Smooth muscle cell (in vitro differentiated cells): Measurements from ENCODE around the gene MCC. TPM values are rescaled to one million over a fixed set of nuclear protein-coding genes. Genes with fewer than 3 reads are reported as not detected.

Experiments
- DNase-seq: peaks from one replicate; lab custom pipeline; 2025; ENCODE audit not compliant: unreplicated experiment; lab: John Stamatoyannopoulos, UW
- H2AFZ ChIP-seq: fragments of 200-600 bp; sonication (generic); 2 replicates; pipeline ENCODE4 v1.6.0; 2016; ENCODE audit warnings: antibody characterized with exemption, low read depth, mild to moderate bottlenecking
- H3F3A ChIP-seq: fragments of 200-600 bp; sonication (generic); 2 replicates; pipeline ENCODE4 v1.6.0; 2017; ENCODE audit warnings: antibody characterized with exemption, low read depth
- H3K27ac ChIP-seq: fragments of 200-600 bp; sonication (generic); 2 replicates; pipeline ENCODE4 v1.5.1; 2016; ENCODE audit warnings: low read depth, mild to moderate bottlenecking
- H3K27me3 ChIP-seq: fragments of 200-600 bp; sonication (generic); 2 replicates; pipeline ENCODE4 v1.6.1; 2016; ENCODE audit warnings: low read depth, mild to moderate bottlenecking
- H3K36me3 ChIP-seq: fragments of 200-600 bp; sonication (generic); 2 replicates; pipeline ENCODE4 v1.5.1; 2016; ENCODE audit warnings: low read depth
- H3K4me1 ChIP-seq: fragments of 200-600 bp; sonication (generic); 2 replicates; pipeline ENCODE4 v1.5.1; 2016; ENCODE audit warnings: low read depth
- H3K4me2 ChIP-seq: fragments of 200-600 bp; sonication (generic); 2 replicates; pipeline ENCODE4 v1.6.0; 2016; ENCODE audit warnings: mild to moderate bottlenecking
- H3K4me3 ChIP-seq: fragments of 200-600 bp; sonication (generic); 2 replicates; pipeline ENCODE4 v1.5.1; 2016; ENCODE audit warnings: mild to moderate bottlenecking
- H3K79me2 ChIP-seq: fragments of 200-600 bp; sonication (generic); 2 replicates; pipeline ENCODE4 v1.6.0; 2016; ENCODE audit warnings: low read depth, mild to moderate bottlenecking
- H3K9ac ChIP-seq: fragments of 200-600 bp; sonication (generic); 2 replicates; pipeline ENCODE4 v1.6.0; 2016; ENCODE audit warnings: low read depth
- H3K9me3 ChIP-seq: fragments of 200-600 bp; sonication (generic); replicated peaks from 2 replicates; pipeline ENCODE4 v1.5.1; 2016; ENCODE audit warnings: low read depth
- H4K20me1 ChIP-seq: fragments of 200-600 bp; sonication (generic); 2 replicates; pipeline ENCODE4 v1.6.0; 2016; ENCODE audit warnings: low read depth
- WGBS: methylation state at CpG from one replicate; pipeline ENCODE4 v1.1.7; 2016; ENCODE audit warnings: low lambda C conversion rate; 5-methylcytosine and 5-hydroxymethylcytosine counted together
- polyA plus RNA-seq: library from polyadenylated mRNA; unstranded; fragments of >200 nt; fragmentation: Nextera tagmentation; extraction: Ambion mirVana; gene quantifications from 2 replicates; pipeline ENCODE4 v1.2.1, GENCODE V29; 2016
- total RNA-seq: library from RNA; depleted of rRNA; stranded (reverse); fragments of >200 nt; gene quantifications from 2 replicates; pipeline ENCODE4 v1.2.3, GENCODE V29; 2014
- TF ChIP-seq, protein P1 (sequence below): fragments of 200-600 bp; sonication (generic); IDR thresholded peaks from 2 replicates; pipeline ENCODE4 v1.5.1; 2017; ENCODE audit warnings: borderline replicate concordance, mild to moderate bottlenecking, antibody characterized with exemption; ENCODE audit not compliant: insufficient read depth, poor library complexity, severe bottlenecking

The MCC gene
- total and polyA plus RNA-seq, 2 experiments from 2014 or later = 5.8 to 19.2 TPM

DNA sequence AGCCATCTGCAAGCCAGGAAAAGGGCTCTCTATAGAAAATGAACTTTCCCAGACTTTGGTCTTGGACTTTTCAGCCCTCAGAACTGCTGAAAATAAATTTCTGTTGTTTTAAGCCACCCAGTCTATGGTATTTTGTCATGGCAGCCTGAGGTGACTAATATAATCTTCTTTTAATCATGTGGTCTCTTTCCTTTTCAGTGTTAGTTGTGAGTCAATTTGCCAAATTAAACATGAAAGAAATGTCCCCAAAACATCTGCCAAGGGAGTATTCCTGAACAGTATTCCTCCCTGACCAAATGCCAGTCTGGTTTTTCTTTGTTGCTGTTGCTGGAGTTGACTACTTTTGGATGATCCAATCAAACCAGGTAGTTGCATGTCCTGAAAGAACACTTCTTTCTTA is 20.5 kb upstream of the MCC start:
- H3K36me3 ChIP-seq = no peaks in the 10 kb centered on the region
- no peak overlapping the region for H3K9ac ChIP-seq
- no peaks in the 10 kb centered on the region for H3K9me3 ChIP-seq
- no peaks in the 10 kb centered on the region for H4K20me1 ChIP-seq
- no peaks in the 10 kb centered on the region for H3K27me3 ChIP-seq
- no peaks in the 10 kb centered on the region for H3K79me2 ChIP-seq
- TF ChIP-seq, protein P1, sequence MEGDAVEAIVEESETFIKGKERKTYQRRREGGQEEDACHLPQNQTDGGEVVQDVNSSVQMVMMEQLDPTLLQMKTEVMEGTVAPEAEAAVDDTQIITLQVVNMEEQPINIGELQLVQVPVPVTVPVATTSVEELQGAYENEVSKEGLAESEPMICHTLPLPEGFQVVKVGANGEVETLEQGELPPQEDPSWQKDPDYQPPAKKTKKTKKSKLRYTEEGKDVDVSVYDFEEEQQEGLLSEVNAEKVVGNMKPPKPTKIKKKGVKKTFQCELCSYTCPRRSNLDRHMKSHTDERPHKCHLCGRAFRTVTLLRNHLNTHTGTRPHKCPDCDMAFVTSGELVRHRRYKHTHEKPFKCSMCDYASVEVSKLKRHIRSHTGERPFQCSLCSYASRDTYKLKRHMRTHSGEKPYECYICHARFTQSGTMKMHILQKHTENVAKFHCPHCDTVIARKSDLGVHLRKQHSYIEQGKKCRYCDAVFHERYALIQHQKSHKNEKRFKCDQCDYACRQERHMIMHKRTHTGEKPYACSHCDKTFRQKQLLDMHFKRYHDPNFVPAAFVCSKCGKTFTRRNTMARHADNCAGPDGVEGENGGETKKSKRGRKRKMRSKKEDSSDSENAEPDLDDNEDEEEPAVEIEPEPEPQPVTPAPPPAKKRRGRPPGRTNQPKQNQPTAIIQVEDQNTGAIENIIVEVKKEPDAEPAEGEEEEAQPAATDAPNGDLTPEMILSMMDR = no peak
- DNase-seq = no peak
- H3K4me3 ChIP-seq = no peak overlapping the region
- no peaks in the 10 kb centered on the region for H3K4me1 ChIP-seq
- no peak overlapping the region for H3K4me2 ChIP-seq
- H3F3A ChIP-seq = no peaks in the 10 kb centered on the region
- no peak overlapping the region for H3K27ac ChIP-seq
- no peak overlapping the region for H2AFZ ChIP-seq

- Histone ChIP-seq H3K27ac (no peak overlapping the region), H3K4me1 (no peaks in the 10 kb centered on the region), H3K4me2 (no peak overlapping the region), H2AFZ (no peak overlapping the region), H3F3A (no peaks in the 10 kb centered on the region), H3K4me3 (no peak overlapping the region), H3K36me3 (no peaks in the 10 kb centered on the region), H3K9ac (no peak overlapping the region), H4K20me1 (no peaks in the 10 kb centered on the region), H3K27me3 (no peaks in the 10 kb centered on the region), H3K9me3 (no peaks in the 10 kb centered on the region), H3K79me2 (no peaks in the 10 kb centered on the region)
- TF ChIP-seq, protein P1 = no peak
- DNase-seq = no peak
Measured at GRCh38 chr5:113507601-113508000, 19.3 kb upstream of the MCC start.

DNA sequence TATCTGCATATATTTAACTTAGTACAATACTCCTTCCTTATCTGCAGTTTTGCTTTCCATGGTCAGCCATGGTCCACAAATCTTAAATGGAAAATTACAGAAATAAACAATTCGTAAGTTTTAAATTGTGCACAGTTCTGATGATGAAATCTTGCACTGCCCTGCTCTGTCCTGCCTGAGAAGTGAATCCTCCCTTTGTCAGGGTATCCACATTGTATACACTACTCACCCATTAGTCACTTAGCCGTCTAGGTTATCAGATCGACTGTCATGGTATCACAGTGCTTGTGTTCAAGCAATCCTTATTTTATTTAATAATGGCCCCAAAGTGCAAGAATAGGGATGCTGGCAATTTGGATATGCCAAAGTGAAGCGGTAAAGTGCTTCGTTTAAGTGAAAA is 16.9 kb upstream of the MCC start:
- H3F3A ChIP-seq = no peaks in the 10 kb centered on the region
- H3K4me2 ChIP-seq = no peak overlapping the region
- H3K27ac ChIP-seq = no peak overlapping the region
- no peaks in the 10 kb centered on the region for H3K79me2 ChIP-seq
- H3K36me3 ChIP-seq = no peaks in the 10 kb centered on the region
- DNase-seq = no peak
- WGBS = 68% methylated on average over 5 of the region's 5 CpGs
- no peaks in the 10 kb centered on the region for H4K20me1 ChIP-seq
- H2AFZ ChIP-seq = no peak overlapping the region
- no peak overlapping the region for H3K4me3 ChIP-seq
- TF ChIP-seq, protein P1 = no peak
- no peaks in the 10 kb centered on the region for H3K4me1 ChIP-seq
- no peaks in the 10 kb centered on the region for H3K9me3 ChIP-seq
- no peak overlapping the region for H3K9ac ChIP-seq
- H3K27me3 ChIP-seq = no peaks in the 10 kb centered on the region

DNA sequence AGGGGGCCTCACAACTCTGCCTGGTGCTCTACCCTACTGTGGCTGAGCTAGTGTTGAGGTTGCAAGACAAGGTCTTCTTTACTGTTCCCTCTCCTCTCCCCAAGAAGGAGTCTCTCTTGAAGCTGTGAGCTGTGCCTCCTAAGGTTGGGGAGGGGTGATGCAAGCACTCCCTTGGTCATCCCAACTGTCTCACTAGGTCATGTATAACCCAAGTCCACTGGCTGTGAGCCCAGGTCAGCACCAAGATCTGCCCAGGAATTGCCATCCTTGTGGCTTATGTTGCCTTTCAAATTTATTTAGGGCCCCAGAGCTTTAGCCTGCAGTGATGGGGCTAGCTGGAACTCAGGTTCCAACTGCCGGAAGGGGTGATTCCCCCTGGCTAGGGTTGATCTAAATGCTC is 14.9 kb upstream of the MCC start:
- WGBS = 85% methylated on average over 1 of the region's 1 CpG
- Histone ChIP-seq H3K4me1 (no peaks in the 10 kb centered on the region), H2AFZ (no peak overlapping the region), H3K36me3 (no peaks in the 10 kb centered on the region), H4K20me1 (no peaks in the 10 kb centered on the region), H3K9me3 (no peaks in the 10 kb centered on the region), H3F3A (no peaks in the 10 kb centered on the region), H3K4me2 (no peak overlapping the region), H3K9ac (no peak overlapping the region), H3K27me3 (peaks cover 7% of the 10 kb centered on the region), H3K27ac (no peak overlapping the region), H3K4me3 (no peak overlapping the region), H3K79me2 (no peaks in the 10 kb centered on the region)
- TF ChIP-seq, protein P1 = no peak
- DNase-seq = no peak
